HepG2 (cell line): Measurements from ENCODE around the gene LHX5. TPM values are rescaled to one million over a fixed set of nuclear protein-coding genes. Genes with fewer than 3 reads are reported as not detected.

Experiments
- ATAC-seq: fragments of 200-7000 bp; cut with Tn5 transposase; 3 replicates; pipeline ENCODE4 v1.9.1; 2020; ENCODE audit warnings: mild to moderate bottlenecking, moderate library complexity
- BruUV-seq: library from RNA; stranded (reverse); fragments of 400-500 nt; replicated peaks from 2 replicates; lab custom pipeline; 2021; lab: Mats Ljungman, UMichigan
- CTCF ChIA-PET: fragments of 300-600 bp; formaldehyde crosslinking; extraction: SDS; loops from one replicate; lab custom pipeline; 2021; ENCODE audit warnings: low total read pairs, inconsistent platforms, low intra/inter-chr PET ratio; lab: Yijun Ruan, JAX
- POLR2A ChIA-PET: fragments of 350-600 bp; sonication (Branson Sonifier 250); formaldehyde crosslinking; loops from one replicate; lab custom pipeline; 2020; ENCODE audit warnings: antibody characterized with exemption, inconsistent platforms; lab: Yijun Ruan, JAX
- DNase-seq: peaks from one replicate; pipeline ENCODE4 v3.0.0-alpha.2; 2015; ENCODE audit warnings: low spot score
- FAIRE-seq: peaks from 3 replicates; lab custom pipeline; 2011; peaks lifted over from hg19 to GRCh38; lab: Jason Lieb, UNC
- H2AFZ ChIP-seq: one replicate; pipeline ENCODE4 v1.6.1; 2011; ENCODE audit warnings: low read length, inconsistent platforms
- H3K27ac ChIP-seq: fragments of 300-600 bp; 3 replicates; pipeline ENCODE4 v1.8.0; 2011; ENCODE audit warnings: mixed run types, mild to moderate bottlenecking, mixed read lengths, low read length, inconsistent platforms; ENCODE audit not compliant: insufficient read depth; ENCODE audit errors: extremely low read length
- H3K27me3 ChIP-seq, 2 experiments: fragments of 200-600 bp in 1 of 2; 2 replicates in 1 of 2; 3 replicates in 1 of 2; pipeline versions ENCODE4 v1.6.0 to v1.8.0; 2011; ENCODE audit warnings: low read length in 2 of 2, mild to moderate bottlenecking in 2 of 2, moderate library complexity in 2 of 2, inconsistent platforms in 1 of 2; ENCODE audit not compliant: insufficient read depth in 2 of 2, control insufficient read depth in 1 of 2
- H3K36me3 ChIP-seq, 2 experiments: fragments of 200-600 bp in 1 of 2; replicated peaks in 1 of 2; 2 replicates in 1 of 2; 3 replicates in 1 of 2; pipeline versions ENCODE4 v1.5.1 to v1.8.0; 2011; ENCODE audit warnings: low read length in 2 of 2, inconsistent platforms in 1 of 2; ENCODE audit not compliant: insufficient read depth in 2 of 2, control insufficient read depth in 1 of 2
- H3K4me1 ChIP-seq: 2 replicates; pipeline ENCODE4 v1.5.1; 2012; ENCODE audit warnings: low read length, inconsistent platforms; ENCODE audit not compliant: insufficient read depth
- H3K4me2 ChIP-seq: 2 replicates; pipeline ENCODE4 v1.6.0; 2011; ENCODE audit warnings: low read depth, low read length, inconsistent platforms
- H3K4me3 ChIP-seq, 3 experiments: fragments of 200-600 bp in 1 of 3; sonication (generic), shearing (Covaris generic) in 1 of 3; replicated peaks in 1 of 3; 2 replicates each; pipeline ENCODE4 v1.5.1; 2011 to 2016; ENCODE audit warnings: low read length in 3 of 3, inconsistent platforms in 2 of 3, low read depth in 2 of 3, mild to moderate bottlenecking in 2 of 3, control low read depth in 1 of 3, mixed read lengths in 1 of 3; ENCODE audit not compliant: insufficient read depth in 1 of 3
- H3K79me2 ChIP-seq: one replicate; pipeline ENCODE4 v1.6.1; 2011; ENCODE audit warnings: low read length, inconsistent platforms; ENCODE audit not compliant: insufficient read depth
- H3K9ac ChIP-seq: 2 replicates; pipeline ENCODE4 v1.6.0; 2011; ENCODE audit warnings: mild to moderate bottlenecking, low read depth, low read length, inconsistent platforms; ENCODE audit not compliant: insufficient read depth
- H3K9me3 ChIP-seq: 2 replicates; pipeline ENCODE4 v1.5.1; 2012; ENCODE audit warnings: mild to moderate bottlenecking, low read length
- H4K20me1 ChIP-seq: 2 replicates; pipeline ENCODE4 v1.6.0; 2011; ENCODE audit warnings: inconsistent platforms, mild to moderate bottlenecking, low read length, moderate library complexity; ENCODE audit not compliant: insufficient read depth
- RFX5 ChIP-seq: IDR thresholded peaks from 2 replicates; pipeline ENCODE4 v1.6.1; 2011; ENCODE audit warnings: low read depth, low read length, improper control_type of control experiment
- TOE1 ChIP-seq: sonication (generic); formaldehyde crosslinking; IDR thresholded peaks from 2 replicates; pipeline ENCODE4 v1.4.0; 2020; ENCODE audit warnings: mild to moderate bottlenecking, missing genetic modification reagents
- ZNF337 ChIP-seq: sonication (generic); formaldehyde crosslinking; IDR thresholded peaks from 2 replicates; pipeline ENCODE4 v1.5.1; 2020; ENCODE audit warnings: missing genetic modification reagents, low read depth, mild to moderate bottlenecking, borderline replicate concordance
- ZNF549 ChIP-seq: sonication (generic); formaldehyde crosslinking; IDR thresholded peaks from 2 replicates; pipeline ENCODE4 v1.5.0; 2020; ENCODE audit warnings: missing genetic modification reagents
- WGBS: methylation state at CpG from one replicate; pipeline ENCODE4 v1.1.6; 2017; ENCODE audit warnings: low lambda C conversion rate; 5-methylcytosine and 5-hydroxymethylcytosine counted together
- in situ Hi-C: cut with HindIII; loops from 2 replicates; pipeline ENCODE4 v1.10.0; 2017; ENCODE audit warnings: low pct_unique_long_range_greater_than_20kb; ENCODE audit not compliant: extremely low pct_ligation_motif_present
- intact Hi-C: fragments of 100-400 bp; cut with micrococcal nuclease; formaldehyde crosslinking; loops from one replicate; pipeline ENCODE4 v1.10.0; 2022; ENCODE audit not compliant: unreplicated experiment
- polyA plus RNA-seq, 8 experiments: library from polyadenylated mRNA; depleted of rRNA in 3 of 8; stranded (reverse) in 7 of 8; unstranded in 1 of 8; fragments of >200 nt; fragmentation: Illumina TruSeq in 4 of 8; extraction: Trizol in 4 of 8; gene quantifications; 2 replicates each; pipeline versions ENCODE4 v1.2.1 to v1.2.3, GENCODE V29; 2011 to 2016; ENCODE audit warnings: low read depth in 4 of 8, missing spikeins in 1 of 8, mixed read lengths in 1 of 8; ENCODE audit not compliant: insufficient read depth in 1 of 8
- total RNA-seq, 5 experiments: library from RNA; depleted of rRNA; stranded (reverse); fragments of >200 nt; fragmentation: Illumina TruSeq; extraction: Trizol; gene quantifications; 2 replicates each; pipeline ENCODE4 v1.2.3, GENCODE V29; 2016; ENCODE audit warnings: low read depth in 1 of 5
- TF ChIP-seq, protein P1 (sequence below), 2 experiments: fragments of 450-650 bp in 1 of 2; sonication (generic) in 1 of 2; formaldehyde crosslinking in 1 of 2; IDR thresholded peaks; 2 replicates each; pipeline versions ENCODE4 v1.6.1 to v1.8.0; 2016 to 2022; ENCODE audit warnings: antibody characterized with exemption in 1 of 2, mild to moderate bottlenecking in 1 of 2, missing genetic modification reagents in 1 of 2
- TF ChIP-seq, protein P2 (sequence below): sonication (generic); formaldehyde crosslinking; IDR thresholded peaks from 2 replicates; pipeline ENCODE4 v1.5.0; 2020; ENCODE audit warnings: mild to moderate bottlenecking, missing genetic modification reagents
- TF ChIP-seq, protein P3 (sequence below): sonication (generic); formaldehyde crosslinking; IDR thresholded peaks from 2 replicates; pipeline ENCODE4 v1.5.0; 2020; ENCODE audit warnings: missing genetic modification reagents

LHX5 gene
- total and polyA plus RNA-seq, 2 of the 13 experiments (the other 11 are each of a cell fraction or from before 2014, with no cell fraction given), result not detected

DNA sequence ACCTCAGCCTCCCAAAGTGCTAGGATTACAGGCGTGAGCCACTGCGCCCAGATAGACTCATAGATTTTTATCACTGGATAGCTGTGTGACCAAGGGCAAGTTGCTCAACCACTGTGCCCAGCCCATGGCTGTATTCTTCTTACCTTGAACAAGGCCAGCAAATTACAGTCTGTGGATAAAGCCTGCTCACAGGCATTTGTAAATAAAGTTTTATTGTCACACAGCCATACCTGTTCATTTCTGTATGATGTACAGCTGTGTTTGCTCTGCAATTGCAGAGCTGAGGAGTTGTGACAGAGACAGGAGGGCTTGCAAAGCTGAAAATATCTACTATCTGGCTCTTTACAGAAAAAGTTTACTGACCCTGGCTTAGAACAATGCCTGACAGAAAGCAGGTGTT is 35.2 kb upstream of the LHX5 start (continued):
- TF ChIP-seq, protein P1, sequence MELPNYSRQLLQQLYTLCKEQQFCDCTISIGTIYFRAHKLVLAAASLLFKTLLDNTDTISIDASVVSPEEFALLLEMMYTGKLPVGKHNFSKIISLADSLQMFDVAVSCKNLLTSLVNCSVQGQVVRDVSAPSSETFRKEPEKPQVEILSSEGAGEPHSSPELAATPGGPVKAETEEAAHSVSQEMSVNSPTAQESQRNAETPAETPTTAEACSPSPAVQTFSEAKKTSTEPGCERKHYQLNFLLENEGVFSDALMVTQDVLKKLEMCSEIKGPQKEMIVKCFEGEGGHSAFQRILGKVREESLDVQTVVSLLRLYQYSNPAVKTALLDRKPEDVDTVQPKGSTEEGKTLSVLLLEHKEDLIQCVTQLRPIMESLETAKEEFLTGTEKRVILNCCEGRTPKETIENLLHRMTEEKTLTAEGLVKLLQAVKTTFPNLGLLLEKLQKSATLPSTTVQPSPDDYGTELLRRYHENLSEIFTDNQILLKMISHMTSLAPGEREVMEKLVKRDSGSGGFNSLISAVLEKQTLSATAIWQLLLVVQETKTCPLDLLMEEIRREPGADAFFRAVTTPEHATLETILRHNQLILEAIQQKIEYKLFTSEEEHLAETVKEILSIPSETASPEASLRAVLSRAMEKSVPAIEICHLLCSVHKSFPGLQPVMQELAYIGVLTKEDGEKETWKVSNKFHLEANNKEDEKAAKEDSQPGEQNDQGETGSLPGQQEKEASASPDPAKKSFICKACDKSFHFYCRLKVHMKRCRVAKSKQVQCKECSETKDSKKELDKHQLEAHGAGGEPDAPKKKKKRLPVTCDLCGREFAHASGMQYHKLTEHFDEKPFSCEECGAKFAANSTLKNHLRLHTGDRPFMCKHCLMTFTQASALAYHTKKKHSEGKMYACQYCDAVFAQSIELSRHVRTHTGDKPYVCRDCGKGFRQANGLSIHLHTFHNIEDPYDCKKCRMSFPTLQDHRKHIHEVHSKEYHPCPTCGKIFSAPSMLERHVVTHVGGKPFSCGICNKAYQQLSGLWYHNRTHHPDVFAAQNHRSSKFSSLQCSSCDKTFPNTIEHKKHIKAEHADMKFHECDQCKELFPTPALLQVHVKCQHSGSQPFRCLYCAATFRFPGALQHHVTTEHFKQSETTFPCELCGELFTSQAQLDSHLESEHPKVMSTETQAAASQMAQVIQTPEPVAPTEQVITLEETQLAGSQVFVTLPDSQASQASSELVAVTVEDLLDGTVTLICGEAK (IDR thresholded peaks at IDR 0.05), result peak; percentile 49
- TF ChIP-seq, protein P1 (CRISPR knock-in tag; IDR thresholded peaks at IDR 0.05), result peak; percentile 96

DNA sequence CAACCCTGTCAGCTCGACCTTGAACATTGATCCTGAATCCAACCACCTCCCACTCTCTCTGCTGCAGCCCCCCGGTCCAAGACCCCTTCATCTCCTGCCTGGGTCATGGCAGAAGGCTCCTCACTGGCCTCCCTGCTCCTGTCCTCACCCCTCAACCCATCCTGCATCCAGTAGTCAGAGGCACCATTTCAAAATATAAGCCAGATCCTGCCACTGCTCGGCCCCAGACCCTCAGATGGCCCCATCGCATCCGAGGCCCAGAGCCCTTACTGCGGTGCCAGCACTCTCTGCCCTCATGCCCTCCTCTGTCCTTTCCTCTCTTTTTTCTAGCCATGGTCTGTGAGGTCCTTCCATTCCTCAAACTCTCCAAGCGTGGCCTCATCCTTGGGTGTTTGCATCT is 34.3 kb upstream of the LHX5 start:
- no peak for FAIRE-seq
- TF ChIP-seq ZNF337 (CRISPR knock-in tag) (no peak), ZNF549 (CRISPR knock-in tag) (no peak), RFX5 (no peak), TOE1 (CRISPR knock-in tag) (no peak)
- TF ChIP-seq, protein P2, sequence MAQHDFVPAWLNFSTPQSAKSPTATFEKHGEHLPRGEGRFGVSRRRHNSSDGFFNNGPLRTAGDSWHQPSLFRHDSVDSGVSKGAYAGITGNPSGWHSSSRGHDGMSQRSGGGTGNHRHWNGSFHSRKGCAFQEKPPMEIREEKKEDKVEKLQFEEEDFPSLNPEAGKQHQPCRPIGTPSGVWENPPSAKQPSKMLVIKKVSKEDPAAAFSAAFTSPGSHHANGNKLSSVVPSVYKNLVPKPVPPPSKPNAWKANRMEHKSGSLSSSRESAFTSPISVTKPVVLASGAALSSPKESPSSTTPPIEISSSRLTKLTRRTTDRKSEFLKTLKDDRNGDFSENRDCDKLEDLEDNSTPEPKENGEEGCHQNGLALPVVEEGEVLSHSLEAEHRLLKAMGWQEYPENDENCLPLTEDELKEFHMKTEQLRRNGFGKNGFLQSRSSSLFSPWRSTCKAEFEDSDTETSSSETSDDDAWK, result no peak
- TF ChIP-seq, protein P3, sequence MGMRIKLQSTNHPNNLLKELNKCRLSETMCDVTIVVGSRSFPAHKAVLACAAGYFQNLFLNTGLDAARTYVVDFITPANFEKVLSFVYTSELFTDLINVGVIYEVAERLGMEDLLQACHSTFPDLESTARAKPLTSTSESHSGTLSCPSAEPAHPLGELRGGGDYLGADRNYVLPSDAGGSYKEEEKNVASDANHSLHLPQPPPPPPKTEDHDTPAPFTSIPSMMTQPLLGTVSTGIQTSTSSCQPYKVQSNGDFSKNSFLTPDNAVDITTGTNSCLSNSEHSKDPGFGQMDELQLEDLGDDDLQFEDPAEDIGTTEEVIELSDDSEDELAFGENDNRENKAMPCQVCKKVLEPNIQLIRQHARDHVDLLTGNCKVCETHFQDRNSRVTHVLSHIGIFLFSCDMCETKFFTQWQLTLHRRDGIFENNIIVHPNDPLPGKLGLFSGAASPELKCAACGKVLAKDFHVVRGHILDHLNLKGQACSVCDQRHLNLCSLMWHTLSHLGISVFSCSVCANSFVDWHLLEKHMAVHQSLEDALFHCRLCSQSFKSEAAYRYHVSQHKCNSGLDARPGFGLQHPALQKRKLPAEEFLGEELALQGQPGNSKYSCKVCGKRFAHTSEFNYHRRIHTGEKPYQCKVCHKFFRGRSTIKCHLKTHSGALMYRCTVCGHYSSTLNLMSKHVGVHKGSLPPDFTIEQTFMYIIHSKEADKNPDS, result no peak

More for the DNA sequence above, 34.3 kb upstream of the LHX5 start:
- Histone ChIP-seq H3K27me3 (no peaks in the 10 kb centered on the region; a peak in 2 of 5 replicates), H3K27ac (no peak overlapping the region), H3K79me2 (no peaks in the 10 kb centered on the region), H3K4me1 (0 out of 2 replicates have a peak, but pooled peaks cover 6% of the 10 kb centered on the region), H3K36me3 (no peaks in the 10 kb centered on the region), H4K20me1 (no peaks in the 10 kb centered on the region), H3K4me2 (no peak overlapping the region), H2AFZ (no peak overlapping the region), H3K4me3 (no peak overlapping the region), H3K9ac (no peak overlapping the region), H3K9me3 (no peaks in the 10 kb centered on the region)
- no TSS peak for BruUV-seq
- in situ Hi-C loops, result no loop called here
- intact Hi-C loops, result no loop called here
- ChIA-PET POLR2A (no interaction called here), CTCF (no interaction called here)
- WGBS, result 9% methylated on average over 7 of the region's 7 CpGs
- ATAC-seq, result no peak
- DNase-seq, result no peak
